Prostate gland (tissue), 2 donors: Measurements from ENCODE around the gene WNT3. TPM values are rescaled to one million over a fixed set of nuclear protein-coding genes. Genes with fewer than 3 reads are reported as not detected.

Experiments used
- DNase-seq: peaks from one replicate; pipeline ENCODE4 v3.0.0-alpha.2; 2019; ENCODE audit warnings: low spot score
- H3K27ac ChIP-seq, 2 donors: fragments of 200-600 bp; sonication (generic); 2 replicates each; pipeline ENCODE4 v1.5.1; 2017 to 2019
- H3K27me3 ChIP-seq: fragments of 200-600 bp; sonication (generic); replicated peaks from 2 replicates; pipeline ENCODE4 v1.5.1; 2019; ENCODE audit not compliant: insufficient read depth
- H3K36me3 ChIP-seq, 2 donors: fragments of 200-600 bp; sonication (generic); 1 replicate in 1 of 2; 2 replicates in 1 of 2; pipeline versions ENCODE4 v1.5.1 to v1.8.1; 2017 to 2019
- H3K4me1 ChIP-seq: fragments of 200-600 bp; sonication (generic); replicated peaks from 2 replicates; pipeline ENCODE4 v1.5.1; 2019
- H3K4me3 ChIP-seq, 2 donors: fragments of 200-600 bp; sonication (generic); 2 replicates each; pipeline ENCODE4 v1.5.1; 2017 to 2019
- H3K9me3 ChIP-seq: fragments of 200-600 bp; sonication (generic); 2 replicates; pipeline ENCODE4 v1.5.1; 2017
- POLR2A ChIP-seq: fragments of 450-650 bp; IDR thresholded peaks from one replicate; pipeline ENCODE4 v1.6.1; 2016; ENCODE audit warnings: antibody characterized with exemption, mild to moderate bottlenecking
- POLR2AphosphoS5 ChIP-seq: sonication (generic); formaldehyde crosslinking; IDR thresholded peaks from one replicate; pipeline ENCODE4 v1.6.1; 2017; ENCODE audit warnings: antibody characterized with exemption
- WGBS: methylation state at CpG from one replicate; pipeline ENCODE4 v1.1.5; 2018; 5-methylcytosine and 5-hydroxymethylcytosine counted together
- intact Hi-C: fragments of 100-400 bp; cut with DNase I; formaldehyde crosslinking; loops from one replicate; pipeline ENCODE4 v1.14.2; 2022
- total RNA-seq, 2 donors: library from RNA; depleted of rRNA; stranded (reverse); fragments of >200 nt; gene quantifications; one replicate each; pipeline ENCODE4 v1.1.0, GENCODE V29; 2016
- TF ChIP-seq, protein P1 (sequence below), 4 experiments: fragments of 200-600 bp in 2 of 4; fragments of 450-650 bp in 2 of 4; sonication (generic) in 2 of 4; IDR thresholded peaks; 1 replicate in 3 of 4; 2 replicates in 1 of 4; pipeline ENCODE4 v1.5.1; 2016 to 2019; ENCODE audit warnings: antibody characterized with exemption in 4 of 4, mild to moderate bottlenecking in 2 of 4, moderate library complexity in 2 of 4

The WNT3 gene
- total RNA-seq, 2 donors from 2014 or later: 2.0 to 7.7 TPM

- intact Hi-C loops: no loop called here
- H3K36me3 ChIP-seq: no peaks in the 10 kb centered on the region
- H3K4me3 ChIP-seq: no peak overlapping the region
- H3K27ac ChIP-seq: no peak overlapping the region
- no peaks in the 10 kb centered on the region for H3K9me3 ChIP-seq
- H3K27me3 ChIP-seq: no peaks in the 10 kb centered on the region
- H3K4me1 ChIP-seq: no peaks in the 10 kb centered on the region
- 92% methylated on average over 21 of the region's 21 CpGs for WGBS
- TF ChIP-seq, protein P1, sequence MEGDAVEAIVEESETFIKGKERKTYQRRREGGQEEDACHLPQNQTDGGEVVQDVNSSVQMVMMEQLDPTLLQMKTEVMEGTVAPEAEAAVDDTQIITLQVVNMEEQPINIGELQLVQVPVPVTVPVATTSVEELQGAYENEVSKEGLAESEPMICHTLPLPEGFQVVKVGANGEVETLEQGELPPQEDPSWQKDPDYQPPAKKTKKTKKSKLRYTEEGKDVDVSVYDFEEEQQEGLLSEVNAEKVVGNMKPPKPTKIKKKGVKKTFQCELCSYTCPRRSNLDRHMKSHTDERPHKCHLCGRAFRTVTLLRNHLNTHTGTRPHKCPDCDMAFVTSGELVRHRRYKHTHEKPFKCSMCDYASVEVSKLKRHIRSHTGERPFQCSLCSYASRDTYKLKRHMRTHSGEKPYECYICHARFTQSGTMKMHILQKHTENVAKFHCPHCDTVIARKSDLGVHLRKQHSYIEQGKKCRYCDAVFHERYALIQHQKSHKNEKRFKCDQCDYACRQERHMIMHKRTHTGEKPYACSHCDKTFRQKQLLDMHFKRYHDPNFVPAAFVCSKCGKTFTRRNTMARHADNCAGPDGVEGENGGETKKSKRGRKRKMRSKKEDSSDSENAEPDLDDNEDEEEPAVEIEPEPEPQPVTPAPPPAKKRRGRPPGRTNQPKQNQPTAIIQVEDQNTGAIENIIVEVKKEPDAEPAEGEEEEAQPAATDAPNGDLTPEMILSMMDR (IDR thresholded peaks at IDR 0.05): no peak
- TF ChIP-seq POLR2AphosphoS5 (no peak), POLR2A (no peak)
- no peak for DNase-seq
Observed at GRCh38 chr17:46766493-46767491, 51.7 kb downstream of the WNT3 start.

DNA sequence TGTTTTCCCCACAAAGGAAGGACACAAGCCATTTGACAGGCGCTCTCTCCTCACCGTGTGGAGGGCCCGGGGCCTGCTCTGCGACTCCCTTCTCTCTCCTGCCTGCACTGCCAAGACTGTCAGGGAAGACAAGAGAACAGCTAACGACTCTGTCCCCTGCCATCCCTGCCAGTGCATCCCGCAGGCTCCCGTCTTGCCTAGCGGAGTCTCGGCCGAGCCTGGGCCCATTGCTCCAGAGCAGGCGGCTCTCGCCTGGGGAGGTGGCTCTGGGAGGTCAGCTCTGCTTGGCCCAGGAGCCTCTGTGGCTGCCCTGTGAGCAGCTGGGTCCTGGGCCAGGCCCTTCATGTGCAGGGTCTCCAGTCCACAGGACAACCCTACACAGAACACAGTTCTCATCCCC is 53.0 kb downstream of the WNT3 start:
- Histone ChIP-seq H3K27ac (no peak overlapping the region), H3K4me3 (no peak overlapping the region), H3K27me3 (no peaks in the 10 kb centered on the region), H3K9me3 (no peaks in the 10 kb centered on the region), H3K4me1 (no peaks in the 10 kb centered on the region), H3K36me3 (no peaks in the 10 kb centered on the region)
- intact Hi-C loops: no loop called here
- 86% methylated on average over 12 of the region's 12 CpGs for WGBS
- no peak for DNase-seq
- TF ChIP-seq, protein P1 (IDR thresholded peaks at IDR 0.05): no peak
- no peak for TF ChIP-seq POLR2A
- TF ChIP-seq POLR2AphosphoS5: no peak

DNA sequence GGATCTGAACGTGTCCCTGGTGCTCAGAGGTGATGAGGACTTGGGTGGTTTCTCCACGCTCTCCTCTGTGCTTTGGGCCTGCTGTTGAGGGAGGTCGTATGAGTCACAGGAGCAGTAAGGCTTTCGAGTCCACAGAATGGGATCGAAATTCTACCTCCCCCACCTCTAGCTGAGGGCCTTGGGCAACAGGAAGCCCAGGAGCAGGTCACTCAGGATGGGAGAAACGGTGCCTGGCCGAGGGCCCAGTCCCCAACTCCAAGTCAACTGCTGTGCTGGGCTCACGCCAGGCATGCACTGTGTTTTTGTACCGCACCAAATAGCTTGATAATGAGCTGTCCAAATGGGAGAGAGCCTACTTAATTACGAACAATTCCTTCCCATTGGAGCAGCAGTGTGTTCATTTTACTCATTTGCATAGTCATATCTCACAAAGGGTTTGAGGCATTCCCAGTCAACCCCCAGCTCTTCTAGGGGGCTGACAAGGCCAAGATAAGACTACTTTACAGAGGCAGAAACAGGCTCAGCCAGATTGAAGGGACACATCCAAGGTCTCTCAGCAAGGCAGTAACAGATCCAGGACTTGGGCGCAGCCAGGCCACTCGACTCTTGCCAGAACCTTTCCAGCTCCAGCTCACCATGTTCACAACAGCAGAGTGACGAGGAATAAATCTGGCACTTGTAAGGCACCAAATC is 53.6 kb downstream of the WNT3 start:
- no peaks in the 10 kb centered on the region for H3K4me1 ChIP-seq
- DNase-seq: no peak
- H3K27me3 ChIP-seq: no peaks in the 10 kb centered on the region
- intact Hi-C loops: no loop called here
- 57% methylated on average over 13 of the region's 13 CpGs for WGBS
- TF ChIP-seq, protein P1 (IDR thresholded peaks at IDR 0.05): no peak
- TF ChIP-seq POLR2AphosphoS5 (no peak), POLR2A (no peak)
- no peaks in the 10 kb centered on the region for H3K36me3 ChIP-seq
- H3K4me3 ChIP-seq: no peak overlapping the region
- H3K9me3 ChIP-seq: no peaks in the 10 kb centered on the region
- no peak overlapping the region for H3K27ac ChIP-seq

GRCh38 chr17:46764000-46764708 is 54.3 kb downstream of the WNT3 start:
- DNase-seq: no peak
- WGBS: 91% methylated on average over 12 of the region's 12 CpGs
- intact Hi-C loops: no loop called here
- H3K27ac ChIP-seq: no peak overlapping the region
- H3K27me3 ChIP-seq: no peaks in the 10 kb centered on the region
- no peak overlapping the region for H3K4me3 ChIP-seq
- no peaks in the 10 kb centered on the region for H3K9me3 ChIP-seq
- H3K36me3 ChIP-seq: no peaks in the 10 kb centered on the region
- H3K4me1 ChIP-seq: no peaks in the 10 kb centered on the region
- TF ChIP-seq POLR2A: no peak
- TF ChIP-seq, protein P1 (IDR thresholded peaks at IDR 0.05): no peak
- TF ChIP-seq POLR2AphosphoS5: no peak
